Measurements from ENCODE around the gene NEIL3.

DNA sequence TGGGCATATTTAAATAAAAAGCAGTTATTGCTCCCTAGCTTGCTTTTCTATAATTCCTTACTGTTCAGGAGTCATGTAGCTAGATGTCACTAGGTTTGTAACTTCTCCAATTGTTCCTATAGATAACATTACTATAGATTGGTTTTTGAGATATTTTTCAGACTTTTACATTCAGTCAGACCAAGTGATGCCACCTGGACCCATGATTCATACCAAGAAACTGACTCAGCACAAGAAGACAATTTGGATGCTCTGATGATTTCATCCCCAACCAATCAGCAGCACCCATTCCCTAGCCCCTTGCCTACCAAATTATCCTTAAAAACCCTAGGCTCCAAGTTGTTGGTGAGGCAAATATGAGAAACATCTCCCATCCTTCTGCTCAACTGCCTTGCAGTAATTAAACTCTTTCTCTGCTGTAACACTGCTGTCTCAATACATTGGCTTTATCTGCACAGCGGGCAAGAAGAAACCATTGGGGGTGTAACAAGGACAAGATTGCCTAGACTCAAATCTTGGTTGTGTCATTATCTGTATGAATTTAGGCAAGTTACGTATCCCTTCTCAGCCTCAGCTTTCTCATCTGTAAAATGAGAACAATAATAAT is 11.8 kb upstream of the NEIL3 start:
- TF ChIP-seq POLR2A (IDR thresholded peaks at IDR 0.05) (no peak), CTCF (IDR thresholded peaks at IDR 0.05) (no peak)

Measured in esophagus squamous epithelium (tissue), 4 donors.